Measurements from ENCODE around the gene MANEAL. TPM values are rescaled to one million over a fixed set of nuclear protein-coding genes. Genes with fewer than 3 reads are reported as not detected.
A peak's percentile ranks its signal among the peaks of the same experiment; 100 is the strongest.

Gene MANEAL
- polyA plus RNA-seq (2013, experiment 1 of 2), result 0.92 TPM
- polyA plus RNA-seq (2013, experiment 2 of 2), result 0.46 TPM

DNA sequence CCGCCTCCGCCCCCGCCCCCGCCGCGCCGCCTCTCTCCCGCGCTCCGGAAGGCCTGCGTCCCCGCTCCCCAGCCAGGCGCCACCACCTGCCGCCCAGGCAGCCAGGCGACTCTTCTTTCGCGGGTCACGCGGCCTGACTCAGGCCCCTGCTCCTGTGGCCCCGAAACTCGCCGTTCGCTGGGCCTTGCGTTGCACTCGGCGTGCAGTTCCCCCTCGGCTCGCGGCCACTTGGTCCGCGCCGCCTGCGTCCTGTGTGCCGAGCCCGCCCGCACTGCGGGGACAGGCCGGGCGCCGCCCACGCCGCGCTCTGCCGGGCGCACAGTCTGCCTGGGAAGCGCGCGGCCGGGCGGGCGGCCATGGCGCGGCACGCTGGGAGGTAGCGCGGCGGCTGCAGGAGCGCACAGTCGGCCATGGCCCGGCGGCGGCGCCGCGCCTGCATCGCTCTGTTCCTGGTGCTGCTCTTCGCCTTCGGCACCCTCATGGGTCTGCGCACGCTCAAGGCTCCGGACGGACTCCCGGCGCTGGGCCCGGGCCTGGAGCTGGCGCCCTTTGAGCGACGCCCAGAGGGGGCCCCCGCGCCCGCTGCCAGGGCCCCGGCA lies at the start of gene MANEAL:
Gene MANEAL (plus strand): TSS at position 75 of the 599 bp plus-strand sequence. CDS start 336 bp downstream, at position 411.
- Histone ChIP-seq H3K36me3 (ENCODE audit: control insufficient read depth, insufficient read depth, low read length) (no peaks in the 10 kb centered on the region), H3K4me1 (ENCODE audit: control insufficient read depth, insufficient read depth, low read length, poor library complexity, severe bottlenecking) (no peaks in the 10 kb centered on the region), H3K4me3 (ENCODE audit: extremely low read depth, insufficient read depth, low read length, poor library complexity, severe bottlenecking) (peak within 1 kb of the TSS; percentile 33), H3K9me3 (ENCODE audit: control insufficient read depth, low read length) (no peaks in the 10 kb centered on the region), H3K27ac (ENCODE audit: low read depth, low read length, severe bottlenecking) (no peak within 1 kb of the TSS)
- WGBS, 2 experiments (ENCODE audit: insufficient coverage in 2 of 2), result 0 to 1% methylated on average over 42 to 58 of the region's 82 CpGs

GRCh38 chr1:37746806-37747205 lies 46.8 kb upstream of the MANEAL start:
- Histone ChIP-seq H3K9me3 (ENCODE audit: control insufficient read depth, low read length) (peaks cover 5% of the 10 kb centered on the region), H3K4me3 (ENCODE audit: extremely low read depth, insufficient read depth, low read length, poor library complexity, severe bottlenecking) (no peak overlapping the region), H3K4me1 (ENCODE audit: control insufficient read depth, insufficient read depth, low read length, poor library complexity, severe bottlenecking) (no peaks in the 10 kb centered on the region), H3K27ac (ENCODE audit: low read depth, low read length, severe bottlenecking) (no peak overlapping the region), H3K36me3 (ENCODE audit: control insufficient read depth, insufficient read depth, low read length) (no peaks in the 10 kb centered on the region)
- 89 to 100% methylated on average over 1 of the region's 3 CpGs for WGBS, 2 experiments (ENCODE audit: insufficient coverage in 2 of 2)

DNA sequence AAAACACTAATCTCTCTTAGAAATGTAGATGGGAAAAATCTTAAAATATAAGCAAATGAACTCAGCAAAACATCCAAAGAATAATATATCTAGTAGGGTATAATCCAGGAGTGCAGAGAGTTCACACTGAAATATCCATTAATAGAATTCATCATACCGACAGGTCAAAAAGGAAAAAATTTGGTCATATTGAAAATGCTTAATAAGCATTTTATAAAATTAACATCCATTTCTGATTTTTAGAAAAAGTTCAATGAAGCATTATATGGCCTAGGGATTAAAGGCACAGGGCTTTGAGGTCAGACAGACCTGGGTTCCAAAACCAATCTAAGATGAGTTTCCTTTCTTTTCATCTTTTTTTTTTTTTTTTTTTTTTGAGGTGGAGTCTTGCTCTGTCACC lies 45.1 kb upstream of the MANEAL start:
- H3K4me3 ChIP-seq (ENCODE audit: extremely low read depth, insufficient read depth, low read length, poor library complexity, severe bottlenecking), result no peak overlapping the region
- no CpG with 5 or more reads among the region's 1 CpG for WGBS, 2 experiments (ENCODE audit: insufficient coverage in 2 of 2)
- H3K27ac ChIP-seq (ENCODE audit: low read depth, low read length, severe bottlenecking), result no peak overlapping the region
- peaks cover 5% of the 10 kb centered on the region for H3K9me3 ChIP-seq (ENCODE audit: control insufficient read depth, low read length)
- no peaks in the 10 kb centered on the region for H3K36me3 ChIP-seq (ENCODE audit: control insufficient read depth, insufficient read depth, low read length)
- H3K4me1 ChIP-seq (ENCODE audit: control insufficient read depth, insufficient read depth, low read length, poor library complexity, severe bottlenecking), result no peaks in the 10 kb centered on the region

DNA sequence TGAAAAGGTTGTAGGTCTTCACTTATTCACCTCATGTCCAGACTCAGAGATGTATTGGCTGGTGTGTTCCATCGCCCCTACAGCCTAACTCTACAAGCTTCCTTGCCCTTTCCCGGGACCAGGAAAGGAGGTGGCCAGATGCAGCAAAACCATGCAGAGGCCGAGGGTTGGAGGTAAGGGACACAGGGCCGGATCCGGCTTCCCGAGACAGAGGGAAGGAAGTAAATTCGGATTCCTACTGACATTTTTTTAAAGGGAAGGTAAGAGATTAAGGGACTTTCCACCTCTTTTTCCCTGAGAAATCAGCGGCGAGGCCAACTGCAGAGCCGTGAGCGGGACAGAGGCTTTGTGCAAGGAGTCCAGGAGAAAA lies 41.4 kb upstream of the MANEAL start:
- WGBS, 2 experiments (ENCODE audit: insufficient coverage in 2 of 2), result 32 to 36% methylated on average over 7 to 9 of the region's 11 CpGs
- no peak overlapping the region for H3K4me3 ChIP-seq (ENCODE audit: extremely low read depth, insufficient read depth, low read length, poor library complexity, severe bottlenecking)
- no peaks in the 10 kb centered on the region for H3K9me3 ChIP-seq (ENCODE audit: control insufficient read depth, low read length)
- H3K27ac ChIP-seq (ENCODE audit: low read depth, low read length, severe bottlenecking), result no peak overlapping the region
- no peaks in the 10 kb centered on the region for H3K36me3 ChIP-seq (ENCODE audit: control insufficient read depth, insufficient read depth, low read length)
- H3K4me1 ChIP-seq (ENCODE audit: control insufficient read depth, insufficient read depth, low read length, poor library complexity, severe bottlenecking), result no peaks in the 10 kb centered on the region

DNA sequence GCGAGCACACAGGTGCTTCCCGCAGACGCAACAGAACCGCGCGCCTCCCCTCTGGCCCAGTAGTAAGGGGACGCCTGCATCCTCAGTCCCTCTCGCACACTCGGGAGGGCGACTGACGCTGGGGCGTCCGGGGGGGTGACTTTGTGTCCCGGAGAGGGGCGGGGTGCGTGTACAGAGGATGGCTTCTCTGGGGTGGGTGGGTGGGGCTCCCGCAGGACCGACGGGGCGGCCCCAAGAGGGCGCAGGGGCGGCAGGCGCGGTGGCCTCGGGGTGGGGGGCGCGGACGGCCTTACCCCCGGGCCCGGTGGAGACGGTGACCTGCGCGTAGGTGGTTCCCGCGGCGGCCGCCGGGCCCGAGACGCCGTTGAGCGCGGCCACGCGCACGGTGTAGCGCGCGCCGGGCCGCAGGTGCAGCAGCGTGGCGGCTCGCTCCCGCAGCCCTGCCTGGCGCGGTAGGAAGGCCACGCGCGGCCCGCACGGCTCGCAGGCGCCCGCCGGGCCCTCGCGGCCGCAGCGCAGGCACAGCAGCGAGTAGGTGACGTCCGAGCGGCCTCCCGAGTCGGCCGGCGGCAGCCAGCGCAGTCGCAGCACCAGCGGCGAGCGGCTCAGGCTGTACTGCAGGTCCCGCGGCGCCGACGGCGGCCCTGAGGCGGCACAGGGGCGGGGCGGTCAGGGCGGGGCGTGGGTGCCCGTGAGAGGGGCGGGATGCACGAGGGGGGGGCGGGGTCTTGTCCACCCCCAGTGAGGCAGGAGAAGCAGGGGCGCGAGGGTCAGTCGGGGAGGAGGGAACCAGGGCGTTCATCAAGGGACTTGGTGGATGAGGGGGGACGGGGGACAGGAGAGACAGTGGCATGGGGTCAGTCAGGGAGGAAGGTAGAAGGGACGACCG lies 40.8 kb upstream of the MANEAL start:
- Histone ChIP-seq H3K4me3 (ENCODE audit: extremely low read depth, insufficient read depth, low read length, poor library complexity, severe bottlenecking) (no peak overlapping the region), H3K4me1 (ENCODE audit: control insufficient read depth, insufficient read depth, low read length, poor library complexity, severe bottlenecking) (no peaks in the 10 kb centered on the region), H3K27ac (ENCODE audit: low read depth, low read length, severe bottlenecking) (no peak overlapping the region), H3K9me3 (ENCODE audit: control insufficient read depth, low read length) (no peaks in the 10 kb centered on the region), H3K36me3 (ENCODE audit: control insufficient read depth, insufficient read depth, low read length) (no peaks in the 10 kb centered on the region)
- WGBS, 2 experiments (ENCODE audit: insufficient coverage in 2 of 2), result 2% methylated on average over 61 to 73 of the region's 105 CpGs

GRCh38 chr1:37753473-37754321 lies 40.0 kb upstream of the MANEAL start:
- 34% methylated on average over 31 to 44 of the region's 52 CpGs for WGBS, 2 experiments (ENCODE audit: insufficient coverage in 2 of 2)
- Histone ChIP-seq H3K4me1 (ENCODE audit: control insufficient read depth, insufficient read depth, low read length, poor library complexity, severe bottlenecking) (no peaks in the 10 kb centered on the region), H3K36me3 (ENCODE audit: control insufficient read depth, insufficient read depth, low read length) (no peaks in the 10 kb centered on the region), H3K9me3 (ENCODE audit: control insufficient read depth, low read length) (no peaks in the 10 kb centered on the region), H3K4me3 (ENCODE audit: extremely low read depth, insufficient read depth, low read length, poor library complexity, severe bottlenecking) (no peak overlapping the region), H3K27ac (ENCODE audit: low read depth, low read length, severe bottlenecking) (no peak overlapping the region)

GRCh38 chr1:37755290-37755689 lies 38.4 kb upstream of the MANEAL start:
- WGBS, 2 experiments (ENCODE audit: insufficient coverage in 2 of 2), result no CpG with 5 or more reads among the region's 1 CpG
- H3K4me1 ChIP-seq (ENCODE audit: control insufficient read depth, insufficient read depth, low read length, poor library complexity, severe bottlenecking), result no peaks in the 10 kb centered on the region
- no peak overlapping the region for H3K4me3 ChIP-seq (ENCODE audit: extremely low read depth, insufficient read depth, low read length, poor library complexity, severe bottlenecking)
- no peak overlapping the region for H3K27ac ChIP-seq (ENCODE audit: low read depth, low read length, severe bottlenecking)
- no peaks in the 10 kb centered on the region for H3K9me3 ChIP-seq (ENCODE audit: control insufficient read depth, low read length)
- H3K36me3 ChIP-seq (ENCODE audit: control insufficient read depth, insufficient read depth, low read length), result no peaks in the 10 kb centered on the region

DNA sequence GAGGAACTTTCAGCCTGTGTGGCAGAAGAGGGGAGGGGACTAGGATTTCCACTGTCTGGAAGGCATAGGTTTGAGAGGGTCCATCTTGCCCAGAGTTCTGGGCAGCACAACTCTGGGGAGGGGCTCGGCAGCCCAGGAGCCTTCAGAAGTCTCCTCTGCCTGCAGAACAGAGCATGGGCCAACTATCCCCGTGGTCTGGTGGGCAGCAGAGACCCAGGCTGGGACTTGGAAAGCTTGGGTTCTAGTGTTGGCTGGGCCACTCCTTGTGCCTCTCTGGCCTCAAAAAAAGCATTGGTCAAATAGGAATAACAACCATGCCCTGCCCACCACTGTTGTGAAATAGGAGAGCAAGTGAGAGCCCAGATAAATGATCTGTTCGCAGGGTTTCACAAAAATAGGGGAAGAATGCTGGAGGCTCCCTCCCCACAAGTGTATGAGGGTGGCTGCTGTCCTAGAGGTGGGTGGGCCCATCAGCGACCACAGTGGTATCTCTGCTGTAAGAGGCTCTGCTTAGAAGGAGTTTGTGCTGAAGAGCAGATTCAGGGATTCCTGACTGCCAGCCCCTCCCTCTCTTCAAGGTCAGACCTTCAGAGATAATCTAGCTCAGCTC lies 37.6 kb upstream of the MANEAL start:
- no peaks in the 10 kb centered on the region for H3K9me3 ChIP-seq (ENCODE audit: control insufficient read depth, low read length)
- no peak overlapping the region for H3K27ac ChIP-seq (ENCODE audit: low read depth, low read length, severe bottlenecking)
- H3K36me3 ChIP-seq (ENCODE audit: control insufficient read depth, insufficient read depth, low read length), result no peaks in the 10 kb centered on the region
- H3K4me1 ChIP-seq (ENCODE audit: control insufficient read depth, insufficient read depth, low read length, poor library complexity, severe bottlenecking), result no peaks in the 10 kb centered on the region
- no peak overlapping the region for H3K4me3 ChIP-seq (ENCODE audit: extremely low read depth, insufficient read depth, low read length, poor library complexity, severe bottlenecking)
- 70 to 90% methylated on average over 2 to 3 of the region's 4 CpGs for WGBS, 2 experiments (ENCODE audit: insufficient coverage in 2 of 2)

- H3K4me3 ChIP-seq (ENCODE audit: extremely low read depth, insufficient read depth, low read length, poor library complexity, severe bottlenecking), result no peak overlapping the region
- H3K27ac ChIP-seq (ENCODE audit: low read depth, low read length, severe bottlenecking), result no peak overlapping the region
- no peaks in the 10 kb centered on the region for H3K9me3 ChIP-seq (ENCODE audit: control insufficient read depth, low read length)
- H3K4me1 ChIP-seq (ENCODE audit: control insufficient read depth, insufficient read depth, low read length, poor library complexity, severe bottlenecking), result no peaks in the 10 kb centered on the region
- WGBS, 2 experiments (ENCODE audit: insufficient coverage in 2 of 2), result 70 to 89% methylated on average over 1 of the region's 2 CpGs
- H3K36me3 ChIP-seq (ENCODE audit: control insufficient read depth, insufficient read depth, low read length), result no peaks in the 10 kb centered on the region
Observed at GRCh38 chr1:37759451-37759850, 34.2 kb upstream of the MANEAL start.

DNA sequence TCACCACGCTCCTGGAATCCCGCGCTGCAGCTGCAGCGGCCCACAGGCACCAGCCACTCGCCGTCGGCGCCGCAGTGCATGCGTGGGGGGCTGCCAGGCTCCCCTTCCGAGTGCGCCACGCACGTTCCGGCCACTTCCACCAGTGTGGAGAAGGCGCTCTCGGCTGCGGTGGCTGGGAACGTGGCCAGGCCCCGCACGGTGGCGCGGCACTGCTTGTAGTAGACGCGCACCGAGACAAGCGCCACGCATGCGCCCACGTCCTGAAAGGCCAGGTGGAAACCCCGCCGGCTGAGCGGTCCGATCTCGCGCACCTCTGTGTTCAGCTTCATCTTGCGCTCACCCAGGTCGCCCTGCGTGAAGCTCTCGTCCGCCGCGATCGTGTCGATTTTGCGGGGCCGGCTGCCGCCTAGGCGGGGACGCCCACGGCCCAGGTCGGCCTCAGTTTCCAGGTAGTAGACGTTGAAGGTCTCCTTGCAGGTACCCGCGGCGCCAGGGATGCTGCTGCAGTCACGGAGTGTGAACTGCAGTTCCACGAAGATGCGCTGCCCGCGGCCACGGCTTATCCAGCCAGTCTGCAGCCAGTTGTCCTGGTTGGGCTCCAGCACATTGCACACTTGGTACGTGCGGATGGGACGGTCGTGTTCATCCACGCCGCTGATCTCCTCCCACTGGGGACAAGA lies 32.1 kb upstream of the MANEAL start:
- Histone ChIP-seq H3K4me3 (ENCODE audit: extremely low read depth, insufficient read depth, low read length, poor library complexity, severe bottlenecking) (no peak overlapping the region), H3K9me3 (ENCODE audit: control insufficient read depth, low read length) (no peaks in the 10 kb centered on the region), H3K36me3 (ENCODE audit: control insufficient read depth, insufficient read depth, low read length) (no peaks in the 10 kb centered on the region), H3K4me1 (ENCODE audit: control insufficient read depth, insufficient read depth, low read length, poor library complexity, severe bottlenecking) (no peaks in the 10 kb centered on the region), H3K27ac (ENCODE audit: low read depth, low read length, severe bottlenecking) (no peak overlapping the region)
- WGBS, 2 experiments (ENCODE audit: insufficient coverage in 2 of 2), result 79 to 86% methylated on average over 64 to 68 of the region's 68 CpGs
